ENCODE measurements around the gene AKAP8.
"Not testable (repeated sequence)": the region's sequence is repeated elsewhere in the genome, so short reads cannot be mapped to it uniquely, and the experiment has no call there.

The AKAP8 gene

DNA sequence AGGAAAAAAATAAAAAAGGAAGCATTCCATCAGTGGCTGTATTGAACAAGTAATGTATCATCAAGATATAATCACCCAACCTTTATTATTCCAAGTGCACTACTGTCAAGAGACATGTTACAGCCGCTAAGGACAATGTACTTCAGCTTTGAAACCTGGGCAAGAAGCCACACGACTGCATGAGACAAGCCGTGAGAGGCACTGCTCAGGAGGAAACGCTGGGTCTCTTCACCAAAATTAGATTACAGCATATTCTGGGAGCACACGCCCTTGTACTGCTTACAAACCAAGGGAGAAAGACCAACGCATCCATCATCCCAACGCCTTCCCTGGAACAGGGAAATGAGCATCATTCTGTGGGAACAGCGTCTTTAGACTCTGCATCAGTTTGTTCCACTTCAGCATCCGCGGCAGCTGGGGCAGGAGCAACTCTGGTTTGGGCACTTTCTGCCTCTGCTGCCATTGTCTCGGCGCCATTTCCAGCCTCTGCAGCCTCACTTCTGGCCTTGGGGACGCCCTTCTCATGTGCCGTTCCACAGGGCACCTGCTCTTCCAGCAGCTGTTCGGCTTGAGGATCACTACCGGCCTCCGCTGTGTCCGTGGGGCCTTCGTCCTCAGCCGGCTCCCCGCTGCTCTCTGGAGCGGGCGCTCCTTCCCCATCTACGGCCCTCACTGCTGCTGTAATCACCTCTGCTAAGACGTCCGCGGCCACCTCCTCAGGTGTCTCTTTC, 24.9 kb downstream of the AKAP8 start:
- H3K27me3 ChIP-seq (replicated peaks; ENCODE audit: control insufficient read depth, insufficient read depth, low read length): no peaks in the 10 kb centered on the region
- DNase-seq (ENCODE audit: extremely low read depth, insufficient read length): no peak
- no peak overlapping the region for H3K4me3 ChIP-seq (replicated peaks; ENCODE audit: low read depth, low read length)
- peaks cover 23% of the 10 kb centered on the region for H3K36me3 ChIP-seq (ENCODE audit: control insufficient read depth, insufficient read depth, low read length)
- TF ChIP-seq, protein P1, sequence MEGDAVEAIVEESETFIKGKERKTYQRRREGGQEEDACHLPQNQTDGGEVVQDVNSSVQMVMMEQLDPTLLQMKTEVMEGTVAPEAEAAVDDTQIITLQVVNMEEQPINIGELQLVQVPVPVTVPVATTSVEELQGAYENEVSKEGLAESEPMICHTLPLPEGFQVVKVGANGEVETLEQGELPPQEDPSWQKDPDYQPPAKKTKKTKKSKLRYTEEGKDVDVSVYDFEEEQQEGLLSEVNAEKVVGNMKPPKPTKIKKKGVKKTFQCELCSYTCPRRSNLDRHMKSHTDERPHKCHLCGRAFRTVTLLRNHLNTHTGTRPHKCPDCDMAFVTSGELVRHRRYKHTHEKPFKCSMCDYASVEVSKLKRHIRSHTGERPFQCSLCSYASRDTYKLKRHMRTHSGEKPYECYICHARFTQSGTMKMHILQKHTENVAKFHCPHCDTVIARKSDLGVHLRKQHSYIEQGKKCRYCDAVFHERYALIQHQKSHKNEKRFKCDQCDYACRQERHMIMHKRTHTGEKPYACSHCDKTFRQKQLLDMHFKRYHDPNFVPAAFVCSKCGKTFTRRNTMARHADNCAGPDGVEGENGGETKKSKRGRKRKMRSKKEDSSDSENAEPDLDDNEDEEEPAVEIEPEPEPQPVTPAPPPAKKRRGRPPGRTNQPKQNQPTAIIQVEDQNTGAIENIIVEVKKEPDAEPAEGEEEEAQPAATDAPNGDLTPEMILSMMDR (IDR thresholded peaks at IDR 0.05; ENCODE audit: insufficient read depth, low read length, poor library complexity, severe bottlenecking): no peak

DNA sequence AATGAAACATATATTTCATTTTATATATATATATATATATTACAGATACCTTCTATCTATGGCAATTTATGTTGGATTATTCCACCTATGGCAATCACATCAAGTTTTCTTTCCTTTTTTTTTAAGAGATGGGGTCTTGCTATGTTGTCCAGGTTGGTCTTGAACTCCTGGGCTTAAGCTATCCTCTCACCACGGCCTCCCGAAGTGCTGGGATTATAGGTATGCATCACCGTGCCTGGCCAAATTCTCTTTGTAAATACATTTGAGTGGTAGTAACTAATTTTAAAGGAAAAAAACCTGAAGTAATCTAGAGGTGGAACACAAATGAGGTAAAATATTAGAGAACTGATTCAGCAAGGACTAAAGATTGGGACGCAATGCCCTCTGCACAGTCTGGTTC, 25.7 kb downstream of the AKAP8 start:
- DNase-seq (ENCODE audit: extremely low read depth, insufficient read length): no peak
- Histone ChIP-seq H3K4me3 (replicated peaks; ENCODE audit: low read depth, low read length) (no peak overlapping the region), H3K36me3 (ENCODE audit: control insufficient read depth, insufficient read depth, low read length) (peaks cover 19% of the 10 kb centered on the region), H3K27me3 (replicated peaks; ENCODE audit: control insufficient read depth, insufficient read depth, low read length) (no peaks in the 10 kb centered on the region)
- TF ChIP-seq, protein P1 (IDR thresholded peaks at IDR 0.05; ENCODE audit: insufficient read depth, low read length, poor library complexity, severe bottlenecking): no peak

DNA sequence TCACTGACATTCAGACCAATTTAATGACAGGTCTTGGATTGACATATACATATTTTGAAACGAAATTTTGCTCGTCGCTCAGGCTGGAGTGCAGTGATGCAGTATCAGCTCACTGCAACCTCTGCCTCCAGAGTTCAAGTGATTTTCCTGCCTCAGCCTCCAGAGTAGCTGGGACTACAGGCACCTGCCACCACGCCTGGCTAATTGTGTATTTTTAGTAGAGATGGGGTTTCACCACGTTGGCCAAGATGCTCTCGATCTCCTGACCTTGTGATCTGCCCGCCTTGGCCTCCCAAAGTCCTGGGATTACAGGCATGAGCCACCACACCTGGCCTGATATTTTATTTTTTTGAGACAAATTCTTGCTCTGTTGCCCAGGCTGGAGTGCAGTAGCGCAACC, 27.1 kb downstream of the AKAP8 start:
- H3K27me3 ChIP-seq (replicated peaks; ENCODE audit: control insufficient read depth, insufficient read depth, low read length); DNase-seq (ENCODE audit: extremely low read depth, insufficient read length); H3K4me3 ChIP-seq (replicated peaks; ENCODE audit: low read depth, low read length): not testable (repeated sequence)
- peaks cover 10% of the 10 kb centered on the region for H3K36me3 ChIP-seq (ENCODE audit: control insufficient read depth, insufficient read depth, low read length)

DNA sequence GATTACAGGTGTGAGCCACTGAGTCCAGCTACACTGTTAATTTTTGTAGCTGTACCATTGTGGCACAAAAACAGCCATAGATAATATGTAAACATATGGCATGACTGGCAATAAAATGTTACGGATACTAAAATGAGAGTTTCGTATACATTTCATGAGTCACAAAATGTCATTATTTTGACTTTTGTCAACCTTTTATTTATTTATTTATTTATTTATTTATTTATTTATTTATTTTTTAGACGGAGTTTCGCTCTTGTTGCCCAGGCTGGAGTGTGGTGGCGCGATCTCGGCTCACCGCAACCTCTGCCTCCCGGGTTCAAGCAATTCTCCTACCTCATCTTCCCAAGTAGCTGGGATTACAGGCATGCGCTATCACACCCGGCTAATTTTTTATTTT, 38.3 kb downstream of the AKAP8 start:
- not testable (repeated sequence) for H3K36me3 ChIP-seq (ENCODE audit: control insufficient read depth, insufficient read depth, low read length); H3K27me3 ChIP-seq (replicated peaks; ENCODE audit: control insufficient read depth, insufficient read depth, low read length); DNase-seq (ENCODE audit: extremely low read depth, insufficient read length); H3K4me3 ChIP-seq (replicated peaks; ENCODE audit: low read depth, low read length)

DNA sequence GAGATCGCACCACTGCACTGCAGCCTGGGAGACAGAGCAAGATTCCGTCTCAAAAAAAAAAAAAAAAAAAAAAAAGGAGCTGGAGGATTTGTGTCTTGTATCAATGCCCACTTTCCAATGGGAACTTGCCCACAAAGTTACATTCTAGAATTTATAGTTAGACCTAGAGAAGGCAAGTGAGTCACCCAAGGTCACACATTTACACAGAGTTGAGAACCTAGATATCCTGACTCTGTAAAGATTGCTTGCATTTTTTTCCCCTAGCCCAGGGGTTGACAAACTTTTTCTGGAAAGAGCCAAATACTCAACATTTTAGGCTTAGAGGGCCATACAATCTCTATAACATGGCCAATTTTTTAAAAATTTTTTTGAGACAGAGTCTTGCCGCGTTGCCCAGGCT, 39.5 kb downstream of the AKAP8 start:
- H3K36me3 ChIP-seq (ENCODE audit: control insufficient read depth, insufficient read depth, low read length): peaks cover 1% of the 10 kb centered on the region; the same call in 1 of the 2 replicates
- H3K4me3 ChIP-seq (replicated peaks; ENCODE audit: low read depth, low read length): no peak overlapping the region
- DNase-seq (ENCODE audit: extremely low read depth, insufficient read length): no peak
- H3K27me3 ChIP-seq (replicated peaks; ENCODE audit: control insufficient read depth, insufficient read depth, low read length): no peaks in the 10 kb centered on the region
- TF ChIP-seq, protein P1 (IDR thresholded peaks at IDR 0.05; ENCODE audit: insufficient read depth, low read length, poor library complexity, severe bottlenecking): no peak

DNA sequence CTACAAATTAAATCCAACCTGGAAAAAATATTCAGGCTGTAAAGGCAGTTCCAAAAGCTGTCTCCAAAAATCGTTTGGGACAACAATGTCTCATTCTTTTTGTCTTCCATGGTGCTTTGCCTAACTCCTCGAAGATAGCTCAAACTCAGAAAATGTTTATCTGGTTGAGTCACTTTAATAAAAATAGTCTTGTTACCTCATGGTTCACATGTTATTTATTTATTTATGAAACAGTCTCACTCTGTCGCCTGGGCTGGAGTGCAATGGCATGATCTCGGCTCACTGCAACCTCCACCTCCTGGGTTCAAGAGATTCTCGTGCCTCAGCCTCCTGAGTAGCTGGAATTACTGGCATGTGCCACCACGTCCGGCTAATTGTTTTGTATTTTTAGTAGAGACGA, 42.4 kb downstream of the AKAP8 start:
- TF ChIP-seq, protein P1 (IDR thresholded peaks at IDR 0.05; ENCODE audit: insufficient read depth, low read length, poor library complexity, severe bottlenecking): no peak
- H3K27me3 ChIP-seq (replicated peaks; ENCODE audit: control insufficient read depth, insufficient read depth, low read length): no peaks in the 10 kb centered on the region
- no peak overlapping the region for H3K4me3 ChIP-seq (replicated peaks; ENCODE audit: low read depth, low read length)
- peaks cover under 1% of the 10 kb centered on the region; the same call in 1 of the 2 replicates for H3K36me3 ChIP-seq (ENCODE audit: control insufficient read depth, insufficient read depth, low read length)
- DNase-seq (ENCODE audit: extremely low read depth, insufficient read length): no peak

DNA sequence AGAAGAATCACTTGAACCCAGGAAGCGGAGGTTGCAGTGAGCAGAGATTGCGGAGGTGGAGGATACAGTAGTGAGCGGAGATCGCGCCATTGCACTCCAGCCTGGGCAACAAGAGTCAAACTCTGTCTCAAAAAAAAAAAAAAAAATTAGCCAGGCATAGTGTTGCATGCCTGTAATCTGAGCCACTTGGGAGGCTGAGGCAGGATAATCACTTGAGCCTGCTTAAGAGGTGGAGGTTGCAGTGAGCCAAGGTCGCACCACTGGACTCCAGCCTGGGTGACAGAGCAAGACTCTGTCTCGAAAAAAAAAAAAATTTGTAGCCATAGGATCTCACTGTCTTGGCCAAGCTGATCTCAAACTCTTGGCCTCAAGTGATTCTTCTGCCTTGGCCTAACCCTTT, 43.6 kb downstream of the AKAP8 start:
- DNase-seq (ENCODE audit: extremely low read depth, insufficient read length); H3K27me3 ChIP-seq (replicated peaks; ENCODE audit: control insufficient read depth, insufficient read depth, low read length); H3K36me3 ChIP-seq (ENCODE audit: control insufficient read depth, insufficient read depth, low read length); H3K4me3 ChIP-seq (replicated peaks; ENCODE audit: low read depth, low read length): not testable (repeated sequence)
